Hepatocyte (in vitro differentiated cells): Measurements from ENCODE around the gene MED13L.

Experiments
- CTCF ChIP-seq: fragments of 200-600 bp; sonication (generic); IDR thresholded peaks from 2 replicates; pipeline ENCODE4 v1.5.1; 2016; ENCODE audit warnings: antibody characterized with exemption, mild to moderate bottlenecking; ENCODE audit not compliant: poor library complexity
- EZH2 ChIP-seq: fragments of 200-600 bp; sonication (generic); IDR thresholded peaks from 2 replicates; pipeline ENCODE4 v1.6.1; 2016; ENCODE audit warnings: antibody characterized with exemption, mild to moderate bottlenecking, borderline replicate concordance

DNA sequence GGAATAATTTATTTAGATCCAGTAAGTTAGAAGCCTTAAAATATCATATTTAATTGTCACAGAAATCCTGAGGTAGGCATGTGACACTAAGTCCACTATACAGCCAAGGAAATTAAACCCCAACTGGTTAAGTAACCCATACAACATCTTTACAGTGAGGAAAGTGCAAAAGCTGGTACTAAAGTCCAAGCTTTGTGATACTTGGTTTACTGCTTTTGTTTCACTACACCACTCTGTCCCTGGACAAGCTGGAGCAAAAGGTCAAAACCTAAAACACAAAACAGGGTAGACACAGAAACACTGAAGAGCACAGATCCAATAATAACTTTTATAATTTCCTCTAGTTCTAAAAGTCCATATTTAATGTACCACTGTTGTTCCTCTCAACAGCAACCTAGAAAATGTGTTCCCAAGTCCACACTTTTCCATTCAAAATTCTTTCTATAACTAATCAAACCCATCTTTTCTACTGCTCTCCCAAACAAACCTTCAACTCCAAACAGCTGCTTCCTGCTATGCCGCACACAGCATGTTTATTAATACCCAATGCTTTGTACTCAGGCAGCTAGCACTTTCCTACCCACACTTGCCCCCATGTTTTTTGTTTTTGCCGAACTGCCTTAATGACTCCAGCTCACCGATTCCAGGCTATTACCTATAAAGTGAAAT is 90.9 kb downstream of the MED13L start:
- TF ChIP-seq CTCF (no peak), EZH2 (no peak)
